AG04449 (cell line): ENCODE data around the gene AP4B1.

Experiments used
- CTCF ChIA-PET: fragments of 350-600 bp; formaldehyde crosslinking; extraction: SDS; loops from one replicate; lab custom pipeline; 2021; ENCODE audit warnings: antibody characterized with exemption; lab: Yijun Ruan, JAX
- POLR2A ChIA-PET: fragments of 400-600, 350-600 bp; formaldehyde crosslinking; extraction: SDS; loops from one replicate; lab custom pipeline; 2020; ENCODE audit warnings: antibody characterized with exemption, inconsistent platforms; lab: Yijun Ruan, JAX
- DNase-seq: peaks from one replicate; pipeline ENCODE4 v3.0.0-alpha.2; 2010; ENCODE audit warnings: low read depth, low spot score
- H3K4me3 ChIP-seq: 2 replicates; pipeline ENCODE4 v1.5.1; 2011; ENCODE audit warnings: low read depth, mild to moderate bottlenecking, control low read depth, low read length
- TF ChIP-seq, protein P1 (sequence below): IDR thresholded peaks from one replicate; pipeline ENCODE4 v1.5.1; 2011; ENCODE audit warnings: mild to moderate bottlenecking, moderate library complexity, low read length, control low read depth, inconsistent platforms; ENCODE audit not compliant: insufficient read depth; ENCODE audit errors: missing control alignments

AP4B1 gene

DNA sequence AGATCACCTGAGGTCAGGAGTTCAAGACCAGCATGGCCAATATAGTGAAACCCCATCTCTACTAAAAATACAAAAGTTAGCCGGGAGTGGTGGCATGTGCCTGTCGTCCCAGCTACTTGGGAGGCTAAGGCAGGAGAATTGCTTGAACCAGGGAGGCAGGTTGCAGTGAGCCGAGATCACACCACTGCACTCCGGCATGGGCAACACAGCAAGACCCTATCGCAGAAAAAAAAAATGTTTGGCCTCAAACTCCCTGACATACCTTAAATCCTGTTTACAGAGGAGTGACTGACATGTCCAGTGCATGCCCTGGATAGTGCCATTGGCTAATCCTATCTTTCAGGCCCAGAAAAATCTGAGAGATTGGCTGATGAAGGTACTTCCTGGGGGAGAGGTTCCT is 12.4 kb upstream of the AP4B1 start:
- CTCF ChIA-PET: interaction anchor here (1.4 to 1.7 kb wide), 3 partner anchors 11 to 82 kb away, joined by 4 to 6 read pairs (median 6); partner anchors contain the start of gene HIPK1

DNA sequence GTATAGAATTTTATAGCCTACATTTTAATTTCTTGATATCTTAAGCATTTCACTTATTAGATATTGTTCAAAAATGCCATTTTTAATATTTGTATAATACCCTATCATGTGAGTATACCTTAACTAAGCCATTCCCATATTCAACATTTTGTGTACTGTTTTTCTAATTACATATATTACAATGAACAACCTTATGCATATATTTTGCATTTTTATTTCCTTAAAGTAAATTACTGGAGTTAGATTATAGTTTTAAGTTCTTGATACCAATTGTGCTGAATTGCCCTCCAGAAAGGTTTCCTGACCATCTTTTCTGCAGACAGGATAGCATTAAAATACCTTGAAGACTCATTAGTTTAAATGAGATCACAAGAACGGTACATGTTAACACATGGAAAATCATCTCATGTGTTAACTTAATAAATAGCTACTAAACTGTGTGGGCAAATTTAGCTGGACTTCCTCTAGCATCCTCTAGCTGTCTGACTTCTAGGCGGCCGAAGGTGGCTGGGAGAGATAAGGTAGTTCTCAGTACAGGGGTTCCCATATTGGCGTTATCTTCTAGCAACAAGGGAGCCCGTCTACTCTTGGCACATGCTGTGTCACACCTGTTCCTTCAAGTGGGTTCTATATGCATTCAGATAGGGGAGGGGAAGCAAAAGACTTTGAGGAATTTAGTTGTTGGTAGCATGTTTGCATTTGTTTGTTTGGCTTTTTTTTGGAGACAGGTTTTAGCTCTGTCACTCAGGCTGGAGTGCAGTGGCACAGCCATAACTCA is 9.5 kb upstream of the AP4B1 start:
- CTCF ChIA-PET: interaction anchor here (1.0 to 1.7 kb wide), 3 partner anchors 10 to 78 kb away, joined by 3 to 10 read pairs (median 3); no protein-coding TSS in a partner anchor
- TF ChIP-seq, protein P1, sequence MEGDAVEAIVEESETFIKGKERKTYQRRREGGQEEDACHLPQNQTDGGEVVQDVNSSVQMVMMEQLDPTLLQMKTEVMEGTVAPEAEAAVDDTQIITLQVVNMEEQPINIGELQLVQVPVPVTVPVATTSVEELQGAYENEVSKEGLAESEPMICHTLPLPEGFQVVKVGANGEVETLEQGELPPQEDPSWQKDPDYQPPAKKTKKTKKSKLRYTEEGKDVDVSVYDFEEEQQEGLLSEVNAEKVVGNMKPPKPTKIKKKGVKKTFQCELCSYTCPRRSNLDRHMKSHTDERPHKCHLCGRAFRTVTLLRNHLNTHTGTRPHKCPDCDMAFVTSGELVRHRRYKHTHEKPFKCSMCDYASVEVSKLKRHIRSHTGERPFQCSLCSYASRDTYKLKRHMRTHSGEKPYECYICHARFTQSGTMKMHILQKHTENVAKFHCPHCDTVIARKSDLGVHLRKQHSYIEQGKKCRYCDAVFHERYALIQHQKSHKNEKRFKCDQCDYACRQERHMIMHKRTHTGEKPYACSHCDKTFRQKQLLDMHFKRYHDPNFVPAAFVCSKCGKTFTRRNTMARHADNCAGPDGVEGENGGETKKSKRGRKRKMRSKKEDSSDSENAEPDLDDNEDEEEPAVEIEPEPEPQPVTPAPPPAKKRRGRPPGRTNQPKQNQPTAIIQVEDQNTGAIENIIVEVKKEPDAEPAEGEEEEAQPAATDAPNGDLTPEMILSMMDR: no peak
- DNase-seq: no peak
- no peak overlapping the region for H3K4me3 ChIP-seq
- POLR2A ChIA-PET: no interaction called here

More for the DNA sequence above, 12.4 kb upstream of the AP4B1 start:
- H3K4me3 ChIP-seq: no peak overlapping the region
- no peak for DNase-seq
- POLR2A ChIA-PET: interaction anchor here (1.1 kb wide), 2 partner anchors 12 to 158 kb away, joined by 3 to 4 read pairs; partner anchors contain the start of gene DCLRE1B
- TF ChIP-seq, protein P1: no peak

DNA sequence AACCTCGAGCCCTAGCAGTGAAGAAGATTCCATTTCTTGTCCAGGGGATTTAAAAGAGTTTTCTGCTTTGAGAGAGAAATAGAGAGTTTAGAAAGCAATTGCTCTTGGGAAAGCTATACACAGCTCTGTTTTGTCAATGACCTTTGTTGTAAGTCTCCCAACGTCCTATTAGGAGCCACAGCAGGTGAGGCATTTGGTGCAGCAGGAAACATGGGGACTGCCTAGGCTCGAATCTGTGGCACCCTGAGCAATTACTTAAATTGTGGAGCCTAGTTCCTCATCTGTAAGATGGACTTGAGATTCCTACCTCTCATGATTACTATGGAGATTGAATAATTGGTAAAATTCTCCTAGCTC is 8.7 kb upstream of the AP4B1 start:
- TF ChIP-seq, protein P1: no peak
- H3K4me3 ChIP-seq: no peak overlapping the region
- ChIA-PET POLR2A (interaction anchor here (0.5 to 1.2 kb wide), 2 partner anchors 16 to 26 kb away, joined by 3 to 4 read pairs; partner anchors contain the start of gene HIPK1), CTCF (interaction anchor here (0.6 to 1.7 kb wide), 5 partner anchors 9 to 841 kb away, joined by 3 to 10 read pairs (median 3); no protein-coding TSS in a partner anchor)
- no peak for DNase-seq

DNA sequence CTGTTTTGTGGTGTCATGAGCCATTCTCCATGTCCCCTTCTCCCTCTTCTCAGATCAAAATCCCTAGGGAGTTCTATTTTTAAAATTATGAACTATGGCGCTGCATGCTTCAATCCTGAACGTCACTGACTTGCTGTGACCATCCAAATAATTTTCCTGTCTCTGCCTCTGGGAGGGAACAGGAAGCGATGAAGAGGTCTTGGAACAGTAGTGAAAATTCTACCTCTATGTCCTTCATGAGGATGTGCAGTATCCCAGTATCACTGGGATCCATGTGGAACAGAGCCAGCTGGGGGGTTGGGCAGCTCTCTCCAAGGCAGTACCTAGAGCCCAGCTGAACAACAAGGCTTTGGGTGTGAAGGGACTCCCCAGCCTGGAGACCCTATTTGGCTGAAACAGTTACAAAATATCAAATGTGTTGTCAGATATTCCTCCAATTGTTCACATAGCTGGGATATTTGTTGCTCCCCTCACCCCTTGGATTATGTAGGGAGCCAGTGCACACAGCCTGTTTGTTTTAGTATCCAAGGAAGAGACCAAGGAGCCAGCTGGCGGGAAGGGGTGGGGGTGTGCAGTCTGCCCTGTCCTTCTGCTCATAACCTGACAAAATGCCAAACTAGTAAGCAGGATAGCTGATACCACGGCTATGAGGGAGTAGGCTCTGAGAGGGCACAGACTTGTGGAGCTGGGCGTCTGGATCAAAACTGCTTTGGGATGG is 8.2 kb upstream of the AP4B1 start:
- DNase-seq: peak; percentile 60
- ChIA-PET CTCF (interaction anchor here (0.6 to 1.7 kb wide), 5 partner anchors 9 to 840 kb away, joined by 3 to 10 read pairs (median 3); no protein-coding TSS in a partner anchor), POLR2A (interaction anchor here (0.5 to 1.2 kb wide), 2 partner anchors 17 to 26 kb away, joined by 3 to 4 read pairs; partner anchors contain the start of gene HIPK1)
- TF ChIP-seq, protein P1: no peak
- H3K4me3 ChIP-seq: no peak overlapping the region

DNA sequence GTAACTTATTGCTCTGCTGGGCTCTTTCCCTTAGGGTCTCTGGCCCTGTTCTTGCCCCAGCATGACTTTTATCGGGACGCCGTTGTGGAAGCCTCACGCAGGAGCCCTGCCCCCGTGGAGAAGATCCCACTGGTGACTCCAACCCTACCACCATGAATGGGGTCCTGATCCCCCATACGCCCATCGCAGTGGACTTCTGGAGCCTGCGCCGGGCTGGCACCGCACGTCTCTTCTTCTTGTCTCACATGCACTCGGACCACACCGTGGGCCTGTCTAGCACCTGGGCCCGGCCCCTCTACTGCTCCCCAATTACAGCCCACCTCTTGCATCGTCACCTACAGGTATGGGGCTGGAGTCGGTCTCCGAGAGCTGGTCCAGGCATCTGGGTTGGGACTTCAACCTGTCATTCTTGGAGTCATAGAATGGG is 849 bp upstream of the AP4B1 start:
- CTCF ChIA-PET: interaction anchor here (1.5 to 2.3 kb wide), 3 partner anchors 12 to 70 kb away, joined by 6 to 17 read pairs (median 14); partner anchors contain the start of gene HIPK1
- TF ChIP-seq, protein P1: no peak

More for the DNA sequence above, 849 bp upstream of the AP4B1 start:
- H3K4me3 ChIP-seq: peak overlapping the region; percentile 84
- POLR2A ChIA-PET: interaction anchor here (0.5 to 3.2 kb wide), 4 partner anchors 12 to 94 kb away, joined by 3 to 46 read pairs (median 6); partner anchors contain the start of genes HIPK1 and RSBN1
- no peak for DNase-seq
